GM19240 (cell line): ENCODE data around the gene HLTF.

Experiments
- DNase-seq: peaks from one replicate; pipeline ENCODE4 v3.0.0; 2011; ENCODE audit warnings: low spot score; ENCODE audit not compliant: insufficient read length

HLTF gene

DNA sequence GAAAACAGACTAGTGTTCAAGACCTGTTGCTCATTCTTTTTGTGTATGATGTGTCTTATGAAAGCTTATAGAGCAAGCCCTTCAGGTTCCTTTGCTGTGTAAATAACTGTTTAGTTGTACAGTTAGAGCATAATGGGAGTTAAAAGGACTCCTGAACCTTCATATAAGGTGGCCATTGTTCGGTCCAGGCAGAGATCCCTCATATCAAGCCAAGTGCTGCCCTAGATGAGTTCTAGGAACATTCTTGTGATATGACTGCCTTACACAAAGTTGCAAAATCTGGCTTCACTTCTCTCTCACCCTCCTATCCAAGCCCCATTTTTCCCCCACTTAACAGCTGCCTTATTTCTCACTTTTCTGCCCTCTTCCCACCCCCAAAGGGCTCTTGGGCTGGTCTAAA is 68.1 kb downstream of the HLTF start:
- DNase-seq: no peak

DNA sequence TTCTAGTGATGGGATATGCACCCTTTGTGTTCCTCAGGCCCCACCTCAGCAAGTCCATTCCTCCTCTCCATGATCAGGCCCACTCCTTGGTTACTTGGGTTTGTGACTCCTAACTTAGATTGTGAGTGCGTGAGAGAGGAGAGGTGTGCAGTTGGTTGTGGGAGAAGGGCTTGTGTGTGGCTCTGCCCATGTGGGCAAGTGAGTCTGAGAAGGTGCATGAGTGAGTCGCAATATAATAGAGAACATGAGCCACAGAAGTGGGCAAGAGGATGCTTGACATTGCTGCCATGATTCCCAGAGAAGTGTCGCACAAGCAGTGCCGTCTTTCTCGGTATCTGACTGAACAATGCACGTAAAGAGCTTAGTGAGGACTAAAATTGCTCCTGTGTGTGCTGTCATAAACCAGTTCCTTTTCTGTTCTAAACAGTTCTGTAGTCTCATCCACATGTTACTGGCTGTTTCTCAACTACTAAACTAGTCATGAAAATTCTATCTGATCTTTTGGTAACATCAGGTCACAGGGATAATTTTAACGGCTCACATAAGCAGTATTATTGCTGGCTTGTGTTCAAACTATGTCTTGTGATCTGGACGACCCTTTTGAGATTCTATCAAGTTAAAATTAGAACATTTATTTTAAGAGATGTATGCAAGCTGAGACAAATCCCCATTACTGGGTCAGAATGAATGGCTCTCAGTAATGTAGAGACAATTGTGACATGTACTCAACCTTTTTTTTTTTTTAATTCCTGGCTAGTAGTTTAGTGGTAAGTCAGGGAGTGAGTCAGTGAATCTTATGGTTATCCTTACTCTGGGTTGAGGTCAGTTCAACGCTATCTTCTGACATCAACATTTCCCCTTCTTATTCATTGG is 69.4 kb downstream of the HLTF start:
- DNase-seq: no peak

- DNase-seq: no peak
These were observed 70.1 kb downstream of the HLTF start for GRCh38 chr3:149016242-149016641.

- DNase-seq: no peak
These were observed 70.9 kb downstream of the HLTF start for GRCh38 chr3:149015393-149015792.

DNA sequence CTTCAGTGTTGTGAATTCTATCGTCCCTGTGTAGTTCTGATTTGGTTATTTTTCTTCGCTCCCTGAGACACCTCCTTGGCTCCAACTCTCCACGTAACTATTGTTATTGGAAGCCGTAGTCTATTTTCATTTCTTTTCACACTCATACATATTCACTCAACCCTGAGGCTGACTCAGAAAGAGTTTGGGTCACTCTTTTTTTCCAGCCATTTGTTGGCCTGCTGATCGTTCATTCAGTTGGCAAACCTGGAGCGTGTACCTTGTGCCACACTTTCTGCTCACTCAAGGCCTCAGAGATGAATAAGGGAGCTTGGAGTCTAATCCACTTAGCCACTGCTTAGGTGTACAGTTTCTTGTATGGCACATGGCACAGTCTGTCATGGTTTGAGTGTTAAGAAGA is 72.6 kb downstream of the HLTF start:
- DNase-seq: no peak

- no peak for DNase-seq
These were observed 74.7 kb downstream of the HLTF start for GRCh38 chr3:149011676-149012075.

DNA sequence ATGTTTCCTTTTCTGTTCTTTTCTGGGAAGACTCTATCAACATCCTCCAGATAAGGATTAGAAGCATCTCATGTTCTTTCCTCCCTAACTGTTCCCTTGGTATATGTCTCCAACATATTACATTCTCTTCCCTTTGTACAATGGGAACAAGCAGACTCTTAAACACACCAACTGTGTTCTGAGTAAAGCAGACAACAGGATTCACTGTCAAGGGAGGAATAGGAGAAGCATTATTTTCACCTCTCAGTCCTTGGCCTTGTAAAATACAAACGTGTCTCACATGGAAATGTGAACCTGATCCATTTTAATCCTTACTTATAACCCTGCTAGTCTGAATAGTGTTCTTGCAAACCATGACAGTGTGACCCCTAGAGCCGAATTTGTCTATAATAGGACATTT is 75.4 kb downstream of the HLTF start:
- DNase-seq: no peak

DNA sequence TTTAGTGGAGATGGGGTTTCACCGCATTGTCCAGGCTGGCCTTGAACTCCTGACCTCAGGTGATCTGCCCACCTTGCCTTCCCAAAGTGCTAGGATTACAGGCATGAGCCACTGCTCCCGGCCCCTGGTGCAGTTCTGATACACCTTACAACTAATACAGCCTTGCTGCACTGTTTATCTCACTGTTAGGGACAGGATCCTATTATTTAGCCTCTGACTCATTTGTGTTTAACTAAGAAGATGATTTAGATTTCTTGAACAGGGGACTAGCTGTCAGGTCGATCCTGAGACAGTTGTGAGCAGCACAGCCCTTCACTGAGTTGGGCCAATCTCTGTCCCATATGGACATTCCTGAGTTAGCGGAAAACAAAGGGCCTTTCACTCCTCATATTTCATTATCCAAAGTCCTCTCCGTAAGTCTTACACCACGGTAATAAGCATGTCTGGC is 75.8 kb downstream of the HLTF start:
- no peak for DNase-seq

DNA sequence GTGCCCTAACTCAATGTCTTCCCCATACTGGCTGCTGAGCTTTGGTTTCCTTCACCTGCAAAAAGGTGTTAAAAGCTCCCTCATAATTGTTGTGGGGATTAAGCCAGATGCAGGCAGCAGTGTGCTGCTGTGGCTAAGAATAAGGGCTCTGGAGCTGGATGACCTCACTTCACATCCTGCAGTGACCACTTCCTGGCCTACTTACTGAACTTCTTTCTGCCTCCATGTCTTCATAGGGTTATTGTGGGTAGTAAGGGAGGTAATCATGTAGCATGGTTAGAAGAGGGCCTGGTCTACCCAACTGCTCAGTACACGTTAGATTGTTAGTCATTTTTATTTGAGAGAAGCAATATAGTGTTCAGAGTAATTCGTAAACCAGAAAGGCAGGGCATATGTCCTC is 76.6 kb downstream of the HLTF start:
- DNase-seq: no peak

DNA sequence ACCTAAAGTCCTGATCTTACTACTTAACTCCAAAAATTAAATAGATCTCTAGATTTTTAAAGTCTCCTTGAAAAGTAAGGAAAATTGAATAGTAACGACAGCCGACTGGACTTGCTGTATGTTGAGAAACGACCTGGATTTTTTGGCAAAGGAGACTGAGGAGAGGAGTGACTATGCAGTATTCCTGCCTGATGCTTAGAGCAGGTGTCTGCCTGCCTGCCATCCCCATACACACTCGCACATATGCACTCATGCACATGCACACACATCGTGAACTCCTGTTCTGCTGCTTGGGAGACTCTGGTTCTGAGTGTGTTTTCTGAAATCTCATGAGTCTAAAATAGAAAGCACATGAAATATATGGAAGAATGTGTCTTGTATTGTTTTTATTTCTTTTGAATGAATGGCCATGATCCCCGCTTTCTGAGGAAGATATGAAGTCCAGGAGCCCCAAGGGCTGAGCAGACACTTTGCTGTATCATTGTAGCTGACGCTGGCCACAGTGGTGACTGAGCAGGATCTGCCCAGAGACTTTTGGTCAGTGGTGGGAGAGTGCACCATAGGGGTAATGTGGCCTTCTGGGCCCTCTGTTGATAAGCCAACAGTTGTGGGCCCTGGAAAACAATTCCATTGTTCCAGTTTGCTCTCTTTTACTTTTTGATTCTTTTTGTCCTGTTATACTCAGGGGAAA is 78.6 kb downstream of the HLTF start:
- DNase-seq: no peak

- no peak for DNase-seq
These were observed 80.9 kb downstream of the HLTF start for GRCh38 chr3:149005416-149005815.

DNA sequence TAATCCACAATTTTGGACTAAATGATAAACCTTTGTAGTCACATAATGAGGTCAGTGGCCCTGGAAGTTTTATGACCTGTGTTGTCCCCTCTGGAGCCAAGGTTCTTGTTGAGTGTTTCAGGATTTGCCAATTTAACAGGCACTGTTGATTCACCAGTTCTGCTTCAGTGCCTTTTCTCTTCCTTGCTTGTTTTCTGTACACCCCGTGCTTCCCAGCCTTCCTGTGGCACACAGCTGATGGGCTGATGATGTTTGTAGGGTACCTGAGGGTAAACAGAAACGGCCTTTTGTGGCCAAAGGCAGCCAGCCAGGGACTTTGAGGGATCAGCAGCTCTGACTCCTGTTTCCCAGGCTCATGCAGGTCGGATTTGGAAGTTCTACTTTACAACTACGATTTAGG is 81.7 kb downstream of the HLTF start:
- DNase-seq: no peak

- DNase-seq: no peak
These were observed 82.6 kb downstream of the HLTF start for GRCh38 chr3:149003653-149004305.

DNA sequence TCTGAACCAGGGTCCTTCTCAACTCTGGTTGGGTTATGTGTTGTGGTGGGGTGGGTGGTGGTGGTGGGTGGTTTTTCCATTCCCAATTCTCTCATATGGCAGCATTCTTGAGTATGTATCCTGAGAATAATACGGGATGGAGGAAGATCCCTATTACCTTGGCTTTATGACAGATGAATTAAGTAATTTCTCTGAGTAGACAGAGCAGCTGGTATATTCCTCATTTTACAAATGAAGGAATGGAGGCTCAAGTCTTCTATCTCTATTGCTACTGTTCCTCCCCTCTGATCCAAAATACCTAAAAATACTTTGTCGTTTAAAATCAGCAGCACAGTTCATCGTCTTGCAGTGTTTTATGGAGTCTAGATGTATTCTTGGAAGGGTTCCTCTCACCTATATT is 84.6 kb downstream of the HLTF start:
- DNase-seq: no peak

DNA sequence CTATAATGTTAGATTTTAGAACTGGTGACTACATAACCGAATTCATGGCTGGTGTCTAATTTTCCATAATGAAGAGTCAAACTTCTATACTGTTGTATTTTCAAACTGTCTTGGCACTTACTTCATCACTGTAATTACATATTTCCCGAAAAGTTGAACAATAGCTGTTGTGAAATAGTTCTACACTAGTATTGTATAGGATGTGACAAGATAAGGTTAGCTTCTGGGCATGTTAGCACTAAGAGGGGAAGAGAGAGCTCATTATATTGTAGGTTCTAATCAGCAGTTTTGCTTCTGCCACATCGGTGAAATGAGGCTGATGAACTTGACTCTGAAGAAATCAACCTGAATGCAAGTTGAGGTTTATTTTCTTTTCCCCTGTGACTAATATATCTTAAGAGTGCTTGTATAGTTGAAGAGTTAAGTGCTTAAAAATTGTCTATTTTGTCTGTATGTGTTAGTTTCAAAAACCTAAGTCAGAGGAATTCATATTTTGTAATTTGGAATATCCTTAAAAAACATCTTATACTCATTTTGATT is 86.1 kb downstream of the HLTF start:
- DNase-seq: no peak

DNA sequence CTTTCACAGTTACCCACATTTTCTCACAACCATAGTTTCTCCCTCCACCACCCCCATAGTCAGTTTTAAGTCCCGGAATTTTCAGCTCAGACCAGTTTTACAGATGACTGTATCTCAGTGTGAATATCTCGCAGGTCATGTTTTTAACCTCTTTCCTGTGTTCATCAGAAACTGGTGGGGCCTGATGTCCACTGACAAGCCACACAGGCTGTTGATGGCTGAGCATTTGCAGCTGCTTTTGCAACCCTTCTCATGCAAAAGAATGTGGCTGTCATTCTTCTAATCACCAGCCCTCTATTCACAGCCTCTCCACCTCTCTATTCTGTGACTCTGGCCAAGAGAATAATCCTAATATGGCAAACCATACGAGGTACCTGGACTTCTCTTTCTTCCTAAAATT is 86.5 kb downstream of the HLTF start:
- DNase-seq: no peak

DNA sequence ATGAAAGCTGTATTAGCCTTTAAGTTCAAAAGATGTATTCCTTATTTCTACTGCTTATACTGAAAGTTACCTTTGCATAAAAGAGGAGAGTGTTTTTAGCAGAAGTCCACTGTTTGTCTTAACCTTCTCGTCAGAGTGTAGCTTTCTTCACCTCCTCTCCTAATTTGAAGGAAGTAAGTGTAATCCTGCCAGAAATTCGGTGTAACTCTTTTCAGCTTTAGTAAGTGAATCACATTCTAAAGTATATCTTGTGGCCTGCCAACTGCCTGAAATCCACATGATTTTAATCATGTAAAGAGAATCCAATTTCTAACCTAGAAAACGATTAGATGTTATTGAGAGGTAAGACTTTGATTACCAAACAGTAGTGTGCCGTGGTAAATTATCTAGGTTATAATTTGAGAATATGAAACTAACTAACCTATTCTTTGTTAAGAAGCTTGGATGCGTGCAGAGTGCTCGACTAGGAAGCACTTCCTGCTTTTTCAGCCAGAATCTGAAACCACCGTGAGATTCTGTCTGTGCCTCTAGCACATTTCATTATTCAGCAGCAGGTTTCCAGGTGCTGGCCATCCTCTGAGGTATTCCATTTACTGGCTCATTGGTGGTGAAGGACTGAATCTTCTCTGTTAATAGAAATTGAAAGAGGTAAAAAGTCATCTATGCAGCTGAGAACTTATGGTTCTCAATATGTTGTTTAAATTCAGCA is 87.5 kb downstream of the HLTF start:
- no peak for DNase-seq

DNA sequence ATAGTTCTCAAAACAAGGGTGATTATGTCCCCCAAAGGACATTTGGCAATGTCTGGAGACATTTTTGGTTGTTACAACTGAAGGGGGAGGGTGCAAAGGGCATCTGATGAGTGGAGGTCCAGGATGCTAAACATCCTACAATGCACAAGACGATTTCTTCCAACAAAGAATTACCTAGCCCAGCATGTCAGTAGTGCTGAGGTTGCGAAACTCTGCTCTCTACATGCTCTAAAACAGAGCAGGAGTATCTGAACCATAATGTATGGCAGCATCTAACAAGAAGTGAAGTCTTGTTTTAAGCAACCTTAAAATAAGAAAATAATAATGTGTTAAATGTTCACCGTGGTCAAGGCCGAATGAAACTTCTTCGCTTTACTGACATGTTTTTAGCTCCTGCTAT is 88.0 kb downstream of the HLTF start:
- no peak for DNase-seq

- no peak for DNase-seq
These were observed 88.7 kb downstream of the HLTF start for GRCh38 chr3:148997623-148998022.

DNA sequence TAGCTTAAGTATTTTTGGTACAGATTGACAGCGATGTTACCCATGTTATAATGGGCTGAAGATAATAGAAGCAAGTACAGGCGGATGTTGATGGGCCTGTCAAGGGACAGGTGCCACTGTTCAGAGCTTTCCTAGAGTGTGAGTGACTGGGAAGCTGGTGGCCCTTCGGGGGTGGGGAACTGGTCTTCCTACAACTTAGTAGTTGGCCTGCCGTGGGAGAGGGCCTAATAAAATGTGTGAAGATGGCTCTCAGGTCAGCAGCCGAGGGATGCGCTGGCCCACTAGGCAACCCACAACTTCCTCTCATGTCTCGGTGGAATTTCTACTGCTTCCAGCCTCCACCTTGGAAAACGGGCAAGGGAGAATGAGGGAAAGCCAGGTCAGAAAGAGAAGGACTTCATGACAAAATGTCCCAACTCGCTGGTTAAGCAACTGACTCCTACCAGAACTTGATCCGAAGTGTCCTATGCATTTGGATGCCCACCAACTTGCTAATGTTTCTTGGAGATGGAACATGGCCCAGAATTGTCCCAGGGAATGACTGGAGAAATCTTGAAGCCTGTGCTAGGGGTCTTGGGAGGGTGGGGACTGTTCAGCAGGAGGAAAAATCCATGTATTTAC is 93.6 kb downstream of the HLTF start:
- DNase-seq: no peak

GRCh38 chr3:148992027-148992634 is 94.2 kb downstream of the HLTF start:
- no peak for DNase-seq
